Measurements from ENCODE around the gene EPS15.
"Not testable (repeated sequence)": the region's sequence is repeated elsewhere in the genome, so short reads cannot be mapped to it uniquely, and the experiment has no call there.

Gene EPS15

GRCh38 chr1:51422367-51423072, 96.5 kb downstream of the EPS15 start:
- no peak for DNase-seq

DNA sequence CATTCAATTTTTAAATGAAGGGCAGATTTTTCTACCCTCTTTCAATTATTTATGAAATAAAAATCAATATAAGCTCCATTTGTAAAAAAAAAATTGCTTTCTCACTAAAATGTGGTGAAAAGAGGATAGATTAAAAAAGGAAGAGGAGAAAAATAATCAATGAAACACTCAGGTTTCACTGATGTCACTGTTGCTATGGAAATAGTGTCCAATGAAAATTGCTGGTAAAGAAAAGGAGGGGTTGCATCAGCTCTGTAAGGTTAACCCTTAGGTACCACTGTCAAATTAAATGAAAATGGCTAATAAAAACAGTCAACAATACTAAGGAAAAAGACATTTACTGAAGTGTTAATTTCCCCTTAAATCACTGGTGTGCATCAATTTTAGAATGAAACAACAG, 97.1 kb downstream of the EPS15 start:
- DNase-seq = no peak

DNA sequence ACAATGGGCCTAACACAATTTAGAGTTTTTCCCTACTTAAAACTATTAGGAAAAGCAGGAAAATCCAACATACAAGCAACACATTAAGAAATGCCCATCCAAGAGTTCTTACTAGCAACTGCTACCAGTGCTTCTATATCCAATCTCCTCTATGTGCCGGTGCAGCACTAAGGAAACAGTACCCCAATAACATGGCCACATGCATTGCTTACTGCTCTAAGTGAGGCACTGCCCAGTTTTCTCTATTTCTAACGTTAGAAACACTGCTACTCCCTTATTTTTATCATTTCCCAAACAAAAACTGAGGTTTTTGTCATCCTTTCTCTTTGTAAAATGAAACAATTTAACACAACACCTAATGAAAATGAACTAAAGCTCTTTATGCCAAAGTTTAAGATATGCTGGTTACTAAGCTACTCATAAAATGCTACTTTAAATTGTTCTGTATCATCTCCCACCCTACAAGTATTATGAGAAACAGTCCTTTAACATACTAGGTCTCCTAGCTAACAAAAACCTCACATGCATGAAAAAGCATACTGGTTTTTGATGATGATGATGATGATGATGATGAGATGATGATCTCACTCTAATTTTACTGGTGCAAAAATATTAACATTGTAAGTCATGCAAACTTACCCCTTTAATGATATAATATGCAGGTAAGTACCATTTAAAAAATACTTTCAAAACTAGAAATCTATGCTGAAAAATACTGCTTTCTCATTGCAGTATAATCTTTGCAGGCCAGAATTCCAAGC, 98.0 kb downstream of the EPS15 start:
- DNase-seq = no peak

DNA sequence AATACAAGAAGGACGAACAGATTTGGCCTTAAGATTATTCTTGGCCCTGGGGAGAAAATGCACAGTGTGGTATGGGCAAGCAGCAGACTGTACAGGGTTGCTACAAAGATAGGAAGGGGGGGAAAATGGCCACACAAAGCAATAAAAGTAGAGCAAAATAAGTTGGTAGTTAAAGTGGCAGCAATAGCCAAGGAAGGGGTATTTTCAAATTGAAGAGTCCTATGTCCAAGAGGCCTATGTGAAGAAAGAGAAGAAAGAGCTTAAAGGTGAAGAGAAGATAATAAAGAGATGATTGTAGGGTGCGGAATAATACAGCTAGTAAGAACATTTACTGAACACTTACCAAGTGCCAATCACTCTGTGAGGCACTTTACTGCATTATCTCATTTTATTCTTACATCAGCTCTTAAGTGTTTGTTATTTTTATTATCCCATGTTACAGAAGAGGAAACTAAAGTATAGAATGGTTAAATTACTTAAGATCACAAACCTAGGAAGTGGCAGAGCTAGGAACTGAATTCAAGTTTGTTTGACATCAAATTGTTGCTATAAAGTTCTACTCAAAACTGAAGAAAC, 100.6 kb downstream of the EPS15 start:
- DNase-seq = no peak

DNA sequence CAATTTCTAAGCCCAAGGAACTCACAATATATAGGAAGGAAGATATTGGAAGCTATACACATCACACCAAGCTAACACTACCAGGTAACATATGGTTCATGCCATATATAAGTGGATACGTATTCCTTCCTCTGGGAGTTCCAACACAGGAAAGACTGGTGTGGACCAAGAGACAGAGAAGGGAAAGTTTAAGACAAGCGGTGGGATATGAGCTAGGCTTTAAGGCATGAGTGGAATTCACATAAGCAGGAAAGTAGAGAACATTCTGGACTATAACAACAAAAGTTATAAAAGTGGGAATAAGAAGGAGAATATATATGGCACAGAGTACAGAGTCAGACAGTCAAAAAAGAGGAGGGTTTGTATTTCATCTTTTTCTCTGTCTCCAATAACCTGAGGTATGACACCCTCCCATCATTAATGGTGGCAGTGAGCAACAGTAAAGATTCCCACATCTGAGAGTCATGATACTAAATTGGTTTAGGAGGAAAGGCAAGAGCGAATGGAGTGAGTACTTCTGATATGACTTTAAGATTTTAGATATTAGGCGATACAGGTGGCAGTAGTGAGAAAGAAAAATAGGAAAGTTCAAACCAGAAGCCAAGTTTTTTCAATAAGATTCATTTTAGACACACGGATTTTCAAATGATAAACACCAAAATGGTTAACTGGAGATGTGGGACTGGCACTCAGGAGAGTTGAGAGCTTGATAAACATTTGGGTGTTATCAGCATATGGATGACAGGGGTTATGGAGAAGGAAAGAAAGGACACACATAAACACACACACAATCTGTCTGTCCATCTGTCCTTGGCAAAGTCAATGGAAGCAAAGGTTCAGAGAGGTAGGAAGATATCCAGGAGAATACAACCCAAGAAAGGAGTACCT, 101.3 kb downstream of the EPS15 start:
- no peak for DNase-seq

GRCh38 chr1:51416910-51417309, 102.2 kb downstream of the EPS15 start:
- DNase-seq = no peak

GRCh38 chr1:51415963-51416362, 103.1 kb downstream of the EPS15 start:
- no peak for DNase-seq

DNA sequence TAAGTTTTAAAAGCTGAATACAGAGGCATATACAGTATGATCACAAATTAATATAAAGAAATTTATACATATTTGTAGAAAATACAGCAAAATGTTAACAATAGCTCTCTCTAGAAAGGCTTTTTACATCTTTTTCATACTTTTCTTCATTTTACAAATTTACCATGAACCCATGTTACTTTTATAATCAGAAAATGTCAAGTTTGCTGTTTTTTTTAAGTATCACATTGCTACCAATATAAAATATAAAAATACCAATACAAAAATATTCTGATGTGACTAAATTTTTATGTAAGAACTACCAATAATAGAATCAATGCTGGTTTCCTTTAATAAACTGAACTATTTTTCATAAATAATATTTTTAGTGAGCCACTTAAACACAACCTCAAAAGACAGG, 104.3 kb downstream of the EPS15 start:
- DNase-seq = no peak

DNA sequence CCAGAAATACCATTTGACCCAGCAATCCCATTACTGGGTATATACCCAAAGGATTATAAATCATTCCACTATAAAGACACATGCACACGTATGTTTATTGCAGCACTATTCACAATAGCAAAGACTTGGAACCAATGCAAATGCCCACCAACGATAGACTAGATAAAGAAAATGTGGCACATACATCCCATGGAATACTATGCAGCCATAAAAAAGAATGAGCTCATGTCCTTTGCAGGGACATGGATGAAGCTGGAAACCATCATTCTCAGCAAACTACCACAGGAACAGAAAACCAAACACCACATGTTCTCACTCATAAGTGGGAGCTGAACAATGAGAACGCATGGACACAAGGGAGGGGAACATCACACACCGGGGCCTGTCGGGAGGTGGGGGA, 107.2 kb downstream of the EPS15 start:
- not testable (repeated sequence) for DNase-seq

- no peak for DNase-seq
These were observed 108.3 kb downstream of the EPS15 start for GRCh38 chr1:51410568-51411460.

DNA sequence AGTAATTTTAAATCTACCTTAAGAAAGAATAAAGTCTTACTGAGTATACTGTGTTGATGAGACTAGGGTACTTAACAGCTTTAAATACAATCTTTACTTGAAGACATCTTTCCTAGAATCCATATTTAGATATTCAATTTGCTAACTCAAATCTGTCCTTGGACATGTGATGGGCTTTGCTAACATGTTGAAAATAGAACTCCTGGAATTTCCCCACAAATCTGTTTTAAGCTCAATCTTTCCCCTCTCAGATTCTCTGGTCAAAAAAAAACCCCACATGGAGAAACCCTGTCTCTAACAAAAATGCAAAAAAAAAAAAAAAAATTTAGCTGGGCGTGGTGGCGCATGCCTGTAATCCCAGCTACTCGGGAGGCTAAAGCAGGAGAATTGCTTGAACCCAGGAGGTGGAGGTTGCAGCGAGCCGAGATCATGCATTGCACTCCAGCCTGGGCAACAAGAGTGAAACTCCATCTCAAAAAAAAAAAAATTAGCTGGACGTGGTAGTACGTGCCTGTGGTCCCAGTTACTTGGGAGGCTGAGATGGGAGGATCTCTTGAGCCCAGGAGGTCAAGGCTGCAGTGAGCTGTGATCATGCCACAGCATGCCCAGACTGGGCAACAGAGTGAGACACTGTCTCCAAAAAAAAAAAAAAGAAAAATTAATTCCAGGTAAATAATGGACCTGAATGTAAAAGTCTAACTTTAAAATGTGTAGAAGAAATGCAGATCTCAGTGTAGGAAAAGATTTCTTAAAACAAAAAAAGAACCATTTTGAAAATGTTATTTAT, 109.1 kb downstream of the EPS15 start:
- not testable (repeated sequence) for DNase-seq

GRCh38 chr1:51392241-51392640, 126.8 kb downstream of the EPS15 start:
- DNase-seq = no peak

DNA sequence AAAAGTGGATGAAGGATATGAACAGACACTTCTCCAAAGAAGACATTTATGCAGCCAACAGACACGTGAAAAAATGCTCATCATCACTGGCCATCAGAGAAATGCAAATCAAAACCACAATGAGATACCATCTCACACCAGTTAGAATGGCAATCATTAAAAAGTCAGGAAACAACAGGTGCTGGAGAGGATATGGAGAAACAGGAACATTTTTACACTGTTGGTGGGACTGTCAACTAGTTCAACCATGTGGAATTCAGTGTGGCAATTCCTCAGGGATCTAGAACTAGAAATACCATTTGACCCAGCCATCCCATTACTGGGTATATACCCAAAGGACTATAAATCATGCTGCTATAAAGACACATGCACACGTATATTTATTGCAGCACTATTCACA, 128.4 kb downstream of the EPS15 start:
- not testable (repeated sequence) for DNase-seq

DNA sequence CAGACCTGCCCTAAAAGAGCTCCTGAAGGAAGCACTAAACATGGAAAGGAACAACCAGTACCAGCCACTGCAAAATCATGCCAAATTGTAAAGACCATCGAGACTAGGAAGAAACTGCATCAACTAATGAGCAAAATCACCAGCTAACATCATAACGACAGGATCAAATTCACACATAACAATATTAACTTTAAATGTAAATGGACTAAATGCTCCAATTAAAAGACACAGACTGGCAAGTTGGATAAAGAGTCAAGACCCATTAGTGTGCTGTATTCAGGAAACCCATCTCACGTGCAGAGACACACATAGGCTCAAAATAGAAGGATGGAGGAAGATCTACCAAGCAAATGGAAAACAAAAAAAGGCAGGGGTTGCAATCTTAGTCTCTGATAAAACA, 131.8 kb downstream of the EPS15 start:
- DNase-seq = not testable (repeated sequence)

DNA sequence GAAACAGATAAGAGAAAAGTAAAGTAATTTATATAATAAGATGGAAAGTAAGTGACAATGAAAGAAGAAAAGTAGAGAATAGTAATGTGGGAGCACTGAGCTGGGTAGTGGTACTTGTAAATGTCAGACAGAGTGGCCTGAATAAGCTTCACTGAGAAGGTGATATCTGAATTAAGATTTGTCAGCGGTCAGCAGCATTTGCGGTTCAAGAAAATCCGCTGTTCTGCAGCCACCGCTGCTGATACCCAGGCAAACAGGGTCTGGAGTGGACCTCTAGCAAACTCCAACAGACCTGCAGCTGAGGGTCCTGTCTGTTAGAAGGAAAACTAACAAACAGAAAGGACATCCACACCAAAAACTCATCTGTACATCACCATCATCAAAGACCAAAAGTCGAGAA, 132.8 kb downstream of the EPS15 start:
- not testable (repeated sequence) for DNase-seq

DNA sequence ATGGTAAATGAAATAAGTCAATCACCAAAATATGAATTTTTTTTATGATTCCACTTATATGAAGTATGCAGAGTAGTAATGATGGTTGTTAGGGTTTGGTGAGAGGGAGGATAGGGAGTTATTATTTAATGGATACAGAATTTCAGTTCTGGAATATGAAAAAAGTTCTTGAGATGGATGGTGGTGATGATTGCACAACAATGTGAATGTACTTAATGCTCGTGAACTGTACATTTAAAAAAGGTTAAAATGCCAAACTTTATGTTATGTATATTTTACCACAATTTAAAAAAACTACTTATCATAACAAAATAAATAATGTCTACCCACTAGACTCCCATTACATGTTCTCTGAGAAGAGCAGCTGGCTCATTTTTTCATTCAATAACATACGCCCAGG, 133.3 kb downstream of the EPS15 start:
- no peak for DNase-seq

GRCh38 chr1:51381964-51382363, 137.1 kb downstream of the EPS15 start:
- DNase-seq = no peak

GRCh38 chr1:51380936-51381335, 138.1 kb downstream of the EPS15 start:
- DNase-seq = no peak

GRCh38 chr1:51378871-51379270, 140.2 kb downstream of the EPS15 start:
- DNase-seq = no peak

GRCh38 chr1:51373898-51374297, 145.2 kb downstream of the EPS15 start:
- no peak for DNase-seq

DNA sequence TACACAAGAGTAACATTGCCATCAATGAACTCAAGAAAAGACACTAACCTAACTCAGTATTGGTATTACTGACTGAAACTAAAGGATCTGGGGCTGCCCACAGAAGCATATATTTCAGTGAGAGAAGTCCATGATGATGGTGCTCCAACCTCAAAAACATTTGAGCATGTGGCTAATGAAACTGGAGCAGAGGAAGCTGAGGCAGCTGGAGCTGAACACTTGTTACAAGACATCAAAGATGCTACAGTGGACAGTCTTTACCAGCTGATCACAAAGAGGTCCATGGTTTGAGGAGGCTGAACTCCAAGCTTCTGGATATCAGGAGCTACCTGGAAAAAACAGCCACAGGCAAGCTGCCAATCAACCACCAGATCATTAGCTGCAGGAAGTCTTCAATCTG, 146.5 kb downstream of the EPS15 start:
- DNase-seq = no peak
